PC-9 (cell line): Measurements from ENCODE around the gene ANKRD6. TPM values are rescaled to one million over a fixed set of nuclear protein-coding genes. Genes with fewer than 3 reads are reported as not detected.

Experiments
- BruUV-seq: library from RNA; stranded (reverse); fragments of 400-500 nt; replicated peaks from 2 replicates; lab custom pipeline; 2021; lab: Mats Ljungman, UMichigan
- CTCF ChIA-PET: fragments of 300-600 bp; sonication (Branson Sonifier 250); formaldehyde crosslinking; loops from one replicate; lab custom pipeline; 2022; ENCODE audit warnings: antibody characterized with exemption; lab: Charles Lee
- POLR2A ChIA-PET: fragments of 300-600 bp; sonication (Branson Sonifier 250); formaldehyde crosslinking; loops from one replicate; lab custom pipeline; 2022; ENCODE audit warnings: antibody characterized with exemption; ENCODE audit not compliant: unreplicated experiment; lab: Charles Lee
- DNase-seq, 2 experiments: peaks; one replicate each; pipeline versions ENCODE4 v3.0.0 to v3.0.0-alpha.2; 2015 to 2022; ENCODE audit warnings: mixed read lengths in 1 of 2
- H2AFZ ChIP-seq: fragments of 200-600 bp; sonication (generic); 2 replicates; pipeline ENCODE4 v1.8.1; 2017; ENCODE audit warnings: antibody characterized with exemption
- H3F3A ChIP-seq: fragments of 200-600 bp; sonication (generic); 2 replicates; pipeline ENCODE4 v1.8.1; 2017; ENCODE audit warnings: antibody characterized with exemption, mild to moderate bottlenecking, low read depth; ENCODE audit not compliant: insufficient read depth
- H3K27ac ChIP-seq: fragments of 200-600 bp; sonication (generic); 2 replicates; pipeline ENCODE4 v1.6.1; 2016; ENCODE audit warnings: mixed run types
- H3K27me3 ChIP-seq: fragments of 200-600 bp; sonication (generic); 2 replicates; pipeline ENCODE4 v1.6.1; 2016; ENCODE audit warnings: low read depth, mixed run types; ENCODE audit not compliant: insufficient read depth
- H3K36me3 ChIP-seq: fragments of 200-600 bp; sonication (generic); 2 replicates; pipeline ENCODE4 v1.6.1; 2016; ENCODE audit warnings: low read depth, mixed run types
- H3K4me1 ChIP-seq: fragments of 200-600 bp; sonication (generic); replicated peaks from 2 replicates; pipeline ENCODE4 v1.6.1; 2016; ENCODE audit warnings: mixed run types; ENCODE audit not compliant: insufficient read depth
- H3K4me2 ChIP-seq: fragments of 200-600 bp; sonication (generic); 2 replicates; pipeline ENCODE4 v1.6.1; 2017; ENCODE audit warnings: mixed run types
- H3K4me3 ChIP-seq: fragments of 200-600 bp; sonication (generic); 2 replicates; pipeline ENCODE4 v1.6.1; 2016; ENCODE audit warnings: mixed run types
- H3K79me2 ChIP-seq: fragments of 200-600 bp; sonication (generic); 2 replicates; pipeline ENCODE4 v1.6.1; 2017; ENCODE audit warnings: low read depth, mixed run types
- H3K9me2 ChIP-seq: fragments of 200-600 bp; sonication (generic); 2 replicates; pipeline ENCODE4 v1.8.1; 2017; ENCODE audit warnings: mild to moderate bottlenecking; ENCODE audit not compliant: insufficient read depth
- H3K9me3 ChIP-seq: fragments of 200-600 bp; sonication (generic); 2 replicates; pipeline ENCODE4 v1.8.1; 2016; ENCODE audit warnings: low read depth; ENCODE audit not compliant: insufficient read depth
- H4K20me1 ChIP-seq: fragments of 200-600 bp; sonication (generic); 2 replicates; pipeline ENCODE4 v1.8.1; 2017; ENCODE audit not compliant: insufficient read depth
- CTCF ChIP-seq: fragments of 200-600 bp; sonication (generic); conservative IDR thresholded peaks from 2 replicates; pipeline ENCODE4 v1.6.1; 2017; ENCODE audit warnings: mixed run types, antibody characterized with exemption, mild to moderate bottlenecking, moderate library complexity
- EZH2 ChIP-seq: fragments of 200-600 bp; sonication (generic); IDR thresholded peaks from 2 replicates; pipeline ENCODE4 v1.8.0; 2017; ENCODE audit warnings: antibody characterized with exemption, low read depth
- intact Hi-C: fragments of 100-400 bp; cut with micrococcal nuclease; formaldehyde crosslinking; loops from one replicate; pipeline ENCODE4 v1.10.0; 2022; ENCODE audit not compliant: unreplicated experiment
- total RNA-seq: library from RNA; stranded (reverse); gene quantifications from 2 replicates; pipeline ENCODE4 v1.2.3, GENCODE V29; 2021

Gene ANKRD6
- total RNA-seq, 1 experiment from 2014 or later = 1.8 TPM

DNA sequence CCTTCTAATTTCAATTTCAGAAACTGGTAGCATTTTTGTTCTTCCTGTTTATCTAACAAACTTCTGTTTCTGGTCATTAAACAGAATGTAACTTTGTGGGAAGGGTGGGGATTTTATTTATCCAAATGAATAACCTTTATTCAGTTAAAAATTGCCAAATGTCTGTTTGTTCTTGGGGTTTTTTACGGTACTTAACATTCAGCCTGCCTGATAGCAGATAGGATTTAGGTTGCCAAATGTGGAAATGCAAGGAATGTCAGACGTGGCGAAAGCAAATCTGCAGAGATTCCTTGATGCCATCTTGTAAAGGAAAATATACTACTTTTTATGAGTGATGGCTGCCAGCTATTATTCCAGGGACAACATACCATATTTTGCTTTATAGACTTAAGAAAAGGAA lies 109.9 kb downstream of the ANKRD6 start:
- no peaks in the 10 kb centered on the region for H3K79me2 ChIP-seq
- H3K9me2 ChIP-seq = no peaks in the 10 kb centered on the region
- no peak overlapping the region for H2AFZ ChIP-seq
- no peak overlapping the region for H3K27ac ChIP-seq
- H4K20me1 ChIP-seq = no peaks in the 10 kb centered on the region
- intact Hi-C loops = no loop called here
- no peak overlapping the region for H3K4me3 ChIP-seq
- no peaks in the 10 kb centered on the region for H3K36me3 ChIP-seq
- TF ChIP-seq EZH2 (no peak), CTCF (no peak)
- H3K9me3 ChIP-seq = no peaks in the 10 kb centered on the region
- DNase-seq = no peak
- H3K4me1 ChIP-seq = no peaks in the 10 kb centered on the region
- POLR2A ChIA-PET = no interaction called here
- CTCF ChIA-PET = no interaction called here
- no peak overlapping the region for H3K4me2 ChIP-seq
- no peaks in the 10 kb centered on the region for H3F3A ChIP-seq
- no peaks in the 10 kb centered on the region for H3K27me3 ChIP-seq
- BruUV-seq = no TSS peak

DNA sequence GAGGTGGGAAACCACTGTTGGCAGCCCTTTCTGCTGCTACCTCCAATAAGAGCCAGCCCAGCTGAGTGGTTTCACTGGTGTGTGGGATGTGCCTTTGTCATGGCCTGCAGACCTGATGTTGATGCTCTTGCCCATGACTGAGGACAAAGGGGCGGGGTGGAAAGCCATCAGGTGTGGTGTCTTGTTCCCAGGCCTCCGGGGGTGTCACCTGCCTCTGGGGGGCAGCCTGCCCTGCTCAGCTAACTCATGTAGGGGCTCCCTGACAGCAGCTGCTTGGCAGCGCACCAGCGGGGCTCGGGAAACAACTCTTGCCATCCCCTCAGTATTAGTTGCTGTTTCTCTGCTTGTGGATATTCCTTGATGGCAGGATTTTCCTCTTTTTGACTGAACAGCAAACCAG lies 114.3 kb downstream of the ANKRD6 start:
- no peak overlapping the region for H3K4me2 ChIP-seq
- TF ChIP-seq EZH2 (no peak), CTCF (no peak)
- no peaks in the 10 kb centered on the region for H3F3A ChIP-seq
- ChIA-PET CTCF (no interaction called here), POLR2A (no interaction called here)
- intact Hi-C loops = no loop called here
- no peaks in the 10 kb centered on the region for H3K27me3 ChIP-seq
- H3K79me2 ChIP-seq = no peaks in the 10 kb centered on the region
- no TSS peak for BruUV-seq
- no peaks in the 10 kb centered on the region for H3K36me3 ChIP-seq
- no peak for DNase-seq
- H2AFZ ChIP-seq = no peak overlapping the region
- no peak overlapping the region for H3K4me3 ChIP-seq
- H3K27ac ChIP-seq = no peak overlapping the region
- H3K4me1 ChIP-seq = no peaks in the 10 kb centered on the region
- no peaks in the 10 kb centered on the region for H3K9me2 ChIP-seq
- H3K9me3 ChIP-seq = no peaks in the 10 kb centered on the region
- no peaks in the 10 kb centered on the region for H4K20me1 ChIP-seq

DNA sequence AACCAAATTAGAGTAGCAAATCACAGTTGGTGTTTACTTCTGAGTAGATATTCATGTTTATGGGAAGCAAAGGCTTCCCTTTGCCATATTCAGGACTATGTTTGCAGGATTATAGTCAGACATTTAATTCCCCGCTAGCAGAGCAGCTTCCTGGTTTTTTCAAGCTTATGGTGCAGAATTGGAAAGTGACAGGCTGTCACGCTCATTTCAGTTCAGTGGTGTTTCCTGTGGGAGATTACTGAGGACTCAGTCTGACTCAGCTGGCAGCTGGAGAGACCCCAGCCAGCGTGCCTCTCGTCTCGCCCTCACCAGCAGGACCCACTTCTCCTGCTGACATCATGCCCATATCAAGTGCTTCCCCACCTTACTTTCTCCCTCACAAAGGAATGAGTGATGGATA lies 120.5 kb downstream of the ANKRD6 start:
- H2AFZ ChIP-seq = no peak overlapping the region
- no peaks in the 10 kb centered on the region for H3K9me3 ChIP-seq
- H3K4me2 ChIP-seq = no peak overlapping the region
- no peaks in the 10 kb centered on the region for H3F3A ChIP-seq
- no peaks in the 10 kb centered on the region for H4K20me1 ChIP-seq
- no peak for TF ChIP-seq EZH2
- no peak for TF ChIP-seq CTCF
- no peaks in the 10 kb centered on the region for H3K79me2 ChIP-seq
- BruUV-seq = no TSS peak
- no peaks in the 10 kb centered on the region for H3K4me1 ChIP-seq
- intact Hi-C loops = no loop called here
- H3K36me3 ChIP-seq = no peaks in the 10 kb centered on the region
- H3K9me2 ChIP-seq = no peaks in the 10 kb centered on the region
- POLR2A ChIA-PET = no interaction called here
- H3K4me3 ChIP-seq = no peak overlapping the region
- H3K27me3 ChIP-seq = peaks cover 7% of the 10 kb centered on the region; the same call in 1 of the 2 replicates
- CTCF ChIA-PET = no interaction called here
- H3K27ac ChIP-seq = no peak overlapping the region
- DNase-seq = no peak
